WI38 (cell line): Measurements from ENCODE around the gene TBX21.
"Not testable (repeated sequence)": the region's sequence is repeated elsewhere in the genome, so short reads cannot be mapped to it uniquely, and the experiment has no call there.

Experiments used
- H3K4me3 ChIP-seq: 2 replicates; pipeline ENCODE4 v1.5.1; 2011; ENCODE audit warnings: low read depth, mild to moderate bottlenecking, control low read depth, low read length
- TF ChIP-seq, protein P1 (sequence below): IDR thresholded peaks from 2 replicates; pipeline ENCODE4 v1.5.1; 2012; ENCODE audit warnings: low read depth, mild to moderate bottlenecking, control low read depth, low read length

TBX21 gene

DNA sequence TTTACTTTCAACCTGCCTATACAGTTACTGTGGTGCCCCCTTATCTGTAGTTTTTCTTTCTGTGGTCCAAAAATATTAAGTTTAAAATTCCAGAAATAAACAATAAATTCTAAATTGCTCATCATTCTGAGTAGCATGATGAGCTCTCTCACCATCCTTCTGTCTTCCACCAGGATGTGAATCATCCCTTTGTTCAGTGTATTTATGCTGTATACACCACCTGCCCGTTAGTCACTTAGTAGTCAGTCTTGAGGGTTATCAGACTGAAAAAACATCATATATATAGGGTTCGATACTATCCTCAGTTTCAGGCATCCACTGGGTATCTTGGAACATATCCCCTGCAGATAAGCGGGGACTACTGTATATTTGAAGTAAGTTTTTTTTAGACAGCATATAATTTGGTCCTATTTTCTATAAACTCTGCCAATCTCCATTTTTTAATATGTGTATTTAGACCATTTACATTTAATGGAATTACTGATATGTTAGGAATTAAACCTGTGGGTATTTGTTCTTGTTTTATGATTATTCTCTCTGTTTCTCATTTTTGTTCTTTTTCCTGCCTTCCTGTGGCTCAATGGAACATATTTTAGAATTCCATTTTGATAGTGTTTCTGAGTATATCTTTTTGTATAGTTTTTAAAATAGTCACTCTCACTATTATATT is 31.0 kb downstream of the TBX21 start:
- TF ChIP-seq, protein P1, sequence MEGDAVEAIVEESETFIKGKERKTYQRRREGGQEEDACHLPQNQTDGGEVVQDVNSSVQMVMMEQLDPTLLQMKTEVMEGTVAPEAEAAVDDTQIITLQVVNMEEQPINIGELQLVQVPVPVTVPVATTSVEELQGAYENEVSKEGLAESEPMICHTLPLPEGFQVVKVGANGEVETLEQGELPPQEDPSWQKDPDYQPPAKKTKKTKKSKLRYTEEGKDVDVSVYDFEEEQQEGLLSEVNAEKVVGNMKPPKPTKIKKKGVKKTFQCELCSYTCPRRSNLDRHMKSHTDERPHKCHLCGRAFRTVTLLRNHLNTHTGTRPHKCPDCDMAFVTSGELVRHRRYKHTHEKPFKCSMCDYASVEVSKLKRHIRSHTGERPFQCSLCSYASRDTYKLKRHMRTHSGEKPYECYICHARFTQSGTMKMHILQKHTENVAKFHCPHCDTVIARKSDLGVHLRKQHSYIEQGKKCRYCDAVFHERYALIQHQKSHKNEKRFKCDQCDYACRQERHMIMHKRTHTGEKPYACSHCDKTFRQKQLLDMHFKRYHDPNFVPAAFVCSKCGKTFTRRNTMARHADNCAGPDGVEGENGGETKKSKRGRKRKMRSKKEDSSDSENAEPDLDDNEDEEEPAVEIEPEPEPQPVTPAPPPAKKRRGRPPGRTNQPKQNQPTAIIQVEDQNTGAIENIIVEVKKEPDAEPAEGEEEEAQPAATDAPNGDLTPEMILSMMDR: no peak
- no peak overlapping the region for H3K4me3 ChIP-seq

DNA sequence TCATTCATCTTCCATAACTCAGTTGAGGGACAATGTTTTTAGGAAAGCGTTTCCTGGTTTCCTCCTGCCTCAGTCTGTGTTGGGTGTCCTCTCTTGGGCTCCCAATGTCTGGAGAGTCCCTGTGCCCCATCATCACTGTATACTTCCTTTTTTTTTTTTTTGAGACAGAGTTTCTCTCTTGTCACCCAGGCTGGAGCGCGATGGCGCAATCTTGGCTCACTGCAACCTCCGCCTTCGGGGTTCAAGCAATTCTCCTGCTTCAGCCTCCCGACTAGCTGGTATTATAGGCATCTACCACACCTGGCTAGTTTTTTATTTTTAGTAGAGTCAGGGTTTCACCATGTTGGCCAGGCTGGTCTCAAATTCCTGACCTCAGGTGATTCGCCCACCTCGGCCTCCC is 40.6 kb downstream of the TBX21 start:
- H3K4me3 ChIP-seq: not testable (repeated sequence)

DNA sequence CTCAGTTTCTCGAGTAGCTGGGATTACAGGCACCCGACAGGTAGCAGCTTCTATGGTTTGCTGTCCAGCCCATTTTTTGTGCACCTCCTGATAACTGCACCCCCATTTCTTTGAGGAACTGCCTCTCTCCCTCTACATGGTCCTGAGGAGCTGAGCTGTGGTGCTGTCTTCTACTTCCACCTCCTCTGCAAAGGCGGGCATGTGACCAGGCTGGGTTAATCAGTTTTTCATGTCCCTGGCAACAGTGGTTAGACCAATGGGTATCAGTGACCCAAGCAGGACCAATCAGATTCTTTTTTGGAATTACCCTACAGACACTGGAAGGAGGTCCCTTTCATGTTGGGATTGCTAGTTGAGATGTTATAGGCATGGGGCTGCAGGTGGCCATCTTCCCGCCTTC is 41.3 kb downstream of the TBX21 start:
- TF ChIP-seq, protein P1: no peak
- no peak overlapping the region for H3K4me3 ChIP-seq

DNA sequence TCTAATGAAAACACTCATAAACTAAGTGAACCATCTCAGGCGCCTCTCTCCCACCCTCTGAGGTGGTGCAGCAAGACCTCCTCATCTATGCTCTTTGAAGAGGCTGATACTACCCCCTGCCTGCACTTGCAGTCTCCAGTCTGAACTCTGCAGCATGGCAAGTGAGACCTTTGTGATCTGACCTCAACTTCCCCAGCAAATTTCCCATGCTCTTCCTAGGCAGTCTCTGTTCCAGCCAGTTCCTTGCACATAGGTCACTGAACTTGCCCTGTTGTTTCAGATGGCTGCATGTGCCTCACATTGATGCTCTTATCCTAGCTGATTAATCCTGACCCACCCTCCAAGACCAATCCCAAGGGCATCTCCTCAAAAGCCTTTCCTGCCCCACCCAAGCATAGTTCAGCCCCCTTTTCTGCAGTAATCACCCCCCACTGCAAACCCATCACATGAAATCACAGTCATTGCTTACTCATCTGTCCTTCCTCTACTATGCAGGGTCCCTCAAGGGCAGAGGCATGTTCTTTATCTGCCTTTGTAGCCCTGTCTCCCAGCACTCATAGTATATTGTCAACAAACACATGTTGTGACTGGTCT is 42.0 kb downstream of the TBX21 start:
- no peak overlapping the region for H3K4me3 ChIP-seq
- TF ChIP-seq, protein P1: no peak

DNA sequence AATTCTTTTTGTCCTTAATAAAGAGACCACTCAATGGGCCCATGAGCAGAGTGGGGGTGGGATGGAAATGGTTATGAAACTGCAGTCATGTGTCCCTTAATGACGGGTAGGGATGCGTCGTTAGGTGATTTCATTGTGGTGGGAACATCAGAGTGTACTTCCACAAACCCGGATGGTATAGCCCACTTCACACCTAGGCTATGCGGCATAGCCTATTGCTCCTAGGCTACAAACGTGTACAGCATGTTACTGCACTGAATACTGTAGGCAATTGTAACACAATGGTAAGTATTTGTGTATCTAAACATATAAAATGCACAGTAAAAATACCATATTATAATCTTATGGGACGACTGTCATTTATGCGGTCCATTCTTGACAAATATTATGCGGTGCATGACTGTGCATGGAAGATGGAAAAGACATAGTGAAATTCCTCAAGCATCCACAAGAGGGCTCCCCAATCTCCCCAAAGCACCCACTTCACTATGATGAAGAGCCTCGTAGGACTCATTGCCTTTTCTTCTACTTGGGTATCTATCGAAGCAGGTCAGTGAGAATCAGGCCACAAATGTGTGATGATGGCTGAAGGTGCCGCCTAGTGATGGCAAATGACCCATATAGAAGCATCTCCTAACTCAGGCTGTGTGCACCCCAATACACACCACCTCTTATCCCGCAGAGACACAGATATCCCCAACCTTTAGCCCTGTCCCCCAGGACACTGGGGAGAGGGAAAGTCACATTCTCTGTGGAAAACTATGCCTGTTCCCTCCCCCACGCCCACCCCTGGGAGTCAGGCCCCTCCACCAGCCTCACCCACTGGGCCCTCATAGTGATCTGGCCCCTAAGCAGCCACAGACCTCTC is 43.5 kb downstream of the TBX21 start:
- TF ChIP-seq, protein P1: peak; percentile 58
- H3K4me3 ChIP-seq: no peak overlapping the region

DNA sequence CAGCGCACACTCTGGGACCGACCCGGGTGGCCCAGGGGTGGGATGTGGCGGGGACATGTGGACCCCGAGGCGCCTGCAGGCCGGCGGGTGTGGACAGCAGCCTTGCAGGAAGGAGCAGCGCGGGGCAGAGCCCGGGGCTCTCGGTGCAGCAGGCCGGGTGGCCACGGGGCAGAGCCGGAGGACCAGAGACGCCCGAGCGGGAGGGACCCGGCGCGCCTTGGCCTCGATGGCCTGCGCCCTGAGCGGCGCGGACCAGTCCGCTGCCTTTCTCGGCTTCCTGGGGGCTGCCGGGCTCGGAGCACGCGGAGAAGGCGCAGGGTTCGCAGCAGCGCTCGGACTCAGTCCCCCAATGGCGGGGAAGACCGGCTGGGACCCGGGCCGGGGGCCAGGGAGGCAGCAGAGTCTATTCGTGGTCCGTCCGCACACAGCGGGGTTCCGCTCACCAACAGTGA is 45.2 kb downstream of the TBX21 start:
- H3K4me3 ChIP-seq: no peak overlapping the region
- TF ChIP-seq, protein P1: no peak

DNA sequence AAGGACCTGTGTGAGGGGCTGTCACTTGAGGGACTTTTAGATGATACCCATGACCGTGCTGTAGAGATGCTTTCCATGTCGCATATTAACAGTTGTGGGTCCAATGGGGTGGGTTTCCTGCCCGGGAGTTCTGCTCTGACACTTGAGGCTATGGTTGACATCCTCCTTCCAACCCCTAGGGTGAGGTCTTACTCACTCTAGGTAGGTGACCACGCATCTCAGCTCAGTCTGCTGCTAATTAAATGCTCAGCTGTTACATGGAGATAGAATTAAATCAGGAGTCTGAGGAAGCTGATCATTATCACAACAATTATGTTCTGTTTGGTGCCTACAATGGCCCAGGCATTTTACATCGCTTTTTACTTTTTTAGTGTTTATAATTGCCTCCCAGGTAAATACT is 48.4 kb downstream of the TBX21 start:
- TF ChIP-seq, protein P1: no peak

More for the DNA sequence above, 48.4 kb downstream of the TBX21 start:
- no peak overlapping the region for H3K4me3 ChIP-seq
